ENCODE data around the gene FOXP1.

Gene FOXP1

GRCh38 chr3:71260782-71261181, 322.7 kb downstream of the FOXP1 start:
- no peak overlapping the region for H3K27ac ChIP-seq
- TF ChIP-seq CTCF (IDR thresholded peaks at IDR 0.05): no peak
- H3K4me1 ChIP-seq (ENCODE audit: control insufficient read depth in 1 of 2, insufficient read depth in 1 of 2, low read depth in 1 of 2, low read length in 1 of 2): peaks cover 0 to 3% of the 10 kb centered on the region in 2 experiments
- no peak overlapping the region for H3K4me3 ChIP-seq (ENCODE audit: low read depth in 1 of 2, low read length in 1 of 2)
- no peaks in the 10 kb centered on the region for H3K36me3 ChIP-seq
- no peaks in the 10 kb centered on the region for H3K27me3 ChIP-seq
- H3K9me3 ChIP-seq: no peaks in the 10 kb centered on the region

- H3K9me3 ChIP-seq: no peaks in the 10 kb centered on the region
- no peaks in the 10 kb centered on the region for H3K36me3 ChIP-seq
- no peak overlapping the region for H3K4me3 ChIP-seq (ENCODE audit: low read depth in 1 of 2, low read length in 1 of 2)
- no peaks in the 10 kb centered on the region for H3K27me3 ChIP-seq
- H3K27ac ChIP-seq: no peak overlapping the region
- peaks cover 0 to 3% of the 10 kb centered on the region in 2 experiments for H3K4me1 ChIP-seq (ENCODE audit: control insufficient read depth in 1 of 2, insufficient read depth in 1 of 2, low read depth in 1 of 2, low read length in 1 of 2)
- TF ChIP-seq CTCF (IDR thresholded peaks at IDR 0.05): no peak
Measured at GRCh38 chr3:71258526-71258925, 325.0 kb downstream of the FOXP1 start.

- H3K36me3 ChIP-seq: no peaks in the 10 kb centered on the region
- H3K27ac ChIP-seq: no peak overlapping the region
- H3K9me3 ChIP-seq: no peaks in the 10 kb centered on the region
- no peak overlapping the region for H3K4me3 ChIP-seq (ENCODE audit: low read depth in 1 of 2, low read length in 1 of 2)
- H3K4me1 ChIP-seq (ENCODE audit: control insufficient read depth in 1 of 2, insufficient read depth in 1 of 2, low read depth in 1 of 2, low read length in 1 of 2): peaks cover 0 to 3% of the 10 kb centered on the region in 2 experiments
- no peaks in the 10 kb centered on the region for H3K27me3 ChIP-seq
- TF ChIP-seq CTCF (IDR thresholded peaks at IDR 0.05): no peak
Measured at GRCh38 chr3:71258116-71258515, 325.4 kb downstream of the FOXP1 start.

GRCh38 chr3:71255498-71255897, 328.0 kb downstream of the FOXP1 start:
- Histone ChIP-seq H3K4me1 (ENCODE audit: control insufficient read depth in 1 of 2, insufficient read depth in 1 of 2, low read depth in 1 of 2, low read length in 1 of 2) (peaks cover 0 to 3% of the 10 kb centered on the region in 2 experiments), H3K9me3 (no peaks in the 10 kb centered on the region), H3K36me3 (no peaks in the 10 kb centered on the region), H3K4me3 (ENCODE audit: low read depth in 1 of 2, low read length in 1 of 2) (no peak overlapping the region), H3K27ac (no peak overlapping the region), H3K27me3 (no peaks in the 10 kb centered on the region)
- TF ChIP-seq CTCF (IDR thresholded peaks at IDR 0.05): no peak

GRCh38 chr3:71254281-71255057, 329.1 kb downstream of the FOXP1 start:
- Histone ChIP-seq H3K4me1 (ENCODE audit: control insufficient read depth in 1 of 2, insufficient read depth in 1 of 2, low read depth in 1 of 2, low read length in 1 of 2) (peaks cover 0 to 3% of the 10 kb centered on the region in 2 experiments), H3K4me3 (ENCODE audit: low read depth in 1 of 2, low read length in 1 of 2) (no peak overlapping the region), H3K9me3 (no peaks in the 10 kb centered on the region), H3K36me3 (no peaks in the 10 kb centered on the region), H3K27ac (no peak overlapping the region), H3K27me3 (no peaks in the 10 kb centered on the region)
- no peak for TF ChIP-seq CTCF (IDR thresholded peaks at IDR 0.05)
